ENCODE measurements around the gene FXYD5. TPM values are rescaled to one million over a fixed set of nuclear protein-coding genes. Genes with fewer than 3 reads are reported as not detected.

Gene FXYD5
- polyA plus RNA-seq, 1 donor, result 53.4 TPM

DNA sequence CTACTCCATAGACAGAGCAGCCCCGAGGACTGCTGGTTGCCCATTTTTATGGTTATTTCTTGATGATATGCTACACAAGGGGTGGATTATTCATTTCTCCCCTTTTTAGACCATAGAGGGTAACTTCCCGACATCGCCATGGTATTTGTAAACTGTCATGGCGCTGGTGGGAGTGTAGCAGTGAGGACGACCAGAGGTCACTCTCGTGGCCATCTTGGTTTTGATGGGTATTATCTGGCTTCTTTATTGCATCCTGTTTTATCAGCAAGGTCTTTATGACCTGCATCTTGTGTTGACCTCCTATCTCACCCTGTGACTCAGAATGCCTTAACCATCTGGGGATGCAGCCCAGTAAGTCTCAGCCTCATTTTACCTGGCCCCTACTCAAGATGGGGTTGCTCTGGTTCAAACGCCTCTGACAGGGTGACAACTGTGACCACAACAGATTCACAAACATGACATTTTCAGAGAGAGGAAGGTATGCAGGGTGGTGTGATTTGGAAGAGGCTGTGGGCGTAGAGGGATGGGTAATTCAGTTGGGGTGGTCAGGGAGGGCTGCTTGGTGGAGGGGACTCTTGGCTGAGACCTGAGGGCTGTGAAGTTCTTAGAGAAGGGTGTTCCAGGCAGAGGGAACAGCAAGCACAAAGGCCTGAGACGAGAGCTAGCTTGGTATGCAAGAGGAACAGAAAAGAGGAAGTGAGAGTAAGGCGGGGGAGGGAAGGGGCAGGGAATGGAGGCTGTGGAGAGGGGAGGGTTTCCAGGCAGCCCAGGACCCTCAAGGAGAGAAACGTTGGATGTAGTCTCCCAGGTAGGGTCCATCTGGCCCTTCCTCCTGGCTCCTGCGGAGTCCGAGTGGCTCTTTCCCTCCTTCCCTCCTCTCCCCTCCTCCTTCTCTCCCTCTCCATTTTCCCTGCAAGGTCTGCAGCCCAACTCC, 50.5 kb downstream of the FXYD5 start:
- H3K27me3 ChIP-seq (ENCODE audit: control insufficient read depth, insufficient read depth, low read length), result no peaks in the 10 kb centered on the region
- no peaks in the 10 kb centered on the region for H3K9me3 ChIP-seq (ENCODE audit: control insufficient read depth, low read depth, low read length)
- no peak overlapping the region for H3K4me3 ChIP-seq (ENCODE audit: low read length)
- H3K4me1 ChIP-seq (ENCODE audit: control insufficient read depth, insufficient read depth, low read length), result no peaks in the 10 kb centered on the region
- no peak for DNase-seq
- no peaks in the 10 kb centered on the region for H3K36me3 ChIP-seq (ENCODE audit: control insufficient read depth, insufficient read depth, low read length)
- WGBS (ENCODE audit: insufficient coverage, low lambda C conversion rate), result 79% methylated on average over 2 of the region's 13 CpGs
- no peak overlapping the region for H3K27ac ChIP-seq (ENCODE audit: low read length)

DNA sequence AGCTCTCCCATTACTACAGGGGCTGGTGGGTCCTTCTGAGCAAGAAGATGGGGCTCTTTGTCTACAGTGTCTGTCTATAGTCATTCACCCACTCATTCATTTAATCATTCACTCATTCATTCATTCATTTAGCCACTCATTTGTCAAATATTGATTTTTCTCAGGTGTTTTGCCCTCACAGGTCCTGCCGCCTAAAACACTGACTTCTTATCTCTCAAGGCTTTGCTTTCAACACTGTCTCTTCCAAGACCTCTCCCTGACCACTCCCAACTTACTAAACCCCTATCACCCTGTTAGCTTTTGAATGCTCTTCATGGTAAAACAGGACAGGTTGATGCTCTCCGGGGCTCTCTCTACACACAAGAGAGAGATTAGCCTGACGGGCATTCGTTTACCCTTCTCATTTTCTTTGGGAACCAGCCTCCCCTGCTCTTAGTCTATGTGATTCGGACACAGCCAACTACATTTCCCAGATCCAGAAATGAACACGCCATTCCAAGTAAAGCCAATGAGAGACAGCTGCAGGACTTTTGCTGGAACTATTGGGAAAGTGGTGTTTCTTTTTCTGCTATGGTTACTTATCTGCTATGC, 51.3 kb downstream of the FXYD5 start:
- H3K36me3 ChIP-seq (ENCODE audit: control insufficient read depth, insufficient read depth, low read length), result no peaks in the 10 kb centered on the region
- H3K9me3 ChIP-seq (ENCODE audit: control insufficient read depth, low read depth, low read length), result no peaks in the 10 kb centered on the region
- 33% methylated on average over 1 of the region's 6 CpGs for WGBS (ENCODE audit: insufficient coverage, low lambda C conversion rate)
- no peak for DNase-seq
- no peaks in the 10 kb centered on the region for H3K27me3 ChIP-seq (ENCODE audit: control insufficient read depth, insufficient read depth, low read length)
- H3K27ac ChIP-seq (ENCODE audit: low read length), result no peak overlapping the region
- no peak overlapping the region for H3K4me3 ChIP-seq (ENCODE audit: low read length)
- H3K4me1 ChIP-seq (ENCODE audit: control insufficient read depth, insufficient read depth, low read length), result no peaks in the 10 kb centered on the region

DNA sequence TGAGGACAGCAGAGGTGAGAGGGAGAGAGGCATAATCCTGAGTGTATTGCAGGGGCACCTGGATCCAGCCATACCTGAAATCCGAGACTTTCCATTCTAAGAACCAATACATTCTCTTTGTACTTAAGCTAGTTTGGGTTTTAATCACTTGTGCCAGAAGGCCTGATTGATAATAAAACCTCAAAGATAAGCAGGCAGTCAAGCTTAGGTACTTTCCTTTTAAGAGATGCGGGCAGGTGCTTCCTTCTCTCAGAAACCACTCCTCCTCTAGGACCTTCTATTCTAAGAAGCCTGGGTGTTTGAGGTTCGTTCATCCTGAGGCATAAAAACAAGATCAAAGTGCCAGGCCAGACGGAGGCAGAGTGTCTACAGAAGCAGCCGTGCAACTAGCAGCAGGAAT, 51.8 kb downstream of the FXYD5 start:
- no peaks in the 10 kb centered on the region for H3K4me1 ChIP-seq (ENCODE audit: control insufficient read depth, insufficient read depth, low read length)
- peak in 1 of 2 donors; percentile 31 for DNase-seq
- no peak overlapping the region for H3K4me3 ChIP-seq (ENCODE audit: low read length)
- no peaks in the 10 kb centered on the region for H3K36me3 ChIP-seq (ENCODE audit: control insufficient read depth, insufficient read depth, low read length)
- H3K9me3 ChIP-seq (ENCODE audit: control insufficient read depth, low read depth, low read length), result no peaks in the 10 kb centered on the region
- no peak overlapping the region for H3K27ac ChIP-seq (ENCODE audit: low read length)
- H3K27me3 ChIP-seq (ENCODE audit: control insufficient read depth, insufficient read depth, low read length), result no peaks in the 10 kb centered on the region
- no CpG with 5 or more reads among the region's 5 CpGs for WGBS (ENCODE audit: insufficient coverage, low lambda C conversion rate)

DNA sequence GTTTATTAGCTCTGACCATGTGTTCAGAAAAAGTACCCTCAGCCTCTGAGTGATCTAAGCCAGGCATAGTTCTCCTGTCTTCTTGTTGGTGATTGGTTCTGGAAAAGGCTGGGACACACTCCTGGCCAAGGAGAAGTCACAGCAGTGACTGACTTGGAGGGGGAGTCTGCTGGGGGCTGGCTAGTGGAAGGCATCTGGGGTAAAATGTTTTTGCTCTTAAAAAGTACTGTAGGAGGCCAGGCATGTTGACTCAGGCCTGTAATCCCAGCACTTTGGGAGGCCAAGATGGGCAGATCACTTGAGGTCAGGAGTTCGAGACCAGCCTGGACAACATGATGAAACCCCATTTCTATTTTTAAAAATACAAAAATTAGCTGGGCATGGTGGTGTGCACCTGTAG, 52.3 kb downstream of the FXYD5 start:
- H3K4me3 ChIP-seq (ENCODE audit: low read length), result no peak overlapping the region
- no peak for DNase-seq
- H3K4me1 ChIP-seq (ENCODE audit: control insufficient read depth, insufficient read depth, low read length), result no peaks in the 10 kb centered on the region
- no peaks in the 10 kb centered on the region for H3K36me3 ChIP-seq (ENCODE audit: control insufficient read depth, insufficient read depth, low read length)
- WGBS (ENCODE audit: insufficient coverage, low lambda C conversion rate), result no CpG with 5 or more reads among the region's 1 CpG
- H3K27me3 ChIP-seq (ENCODE audit: control insufficient read depth, insufficient read depth, low read length), result no peaks in the 10 kb centered on the region
- H3K9me3 ChIP-seq (ENCODE audit: control insufficient read depth, low read depth, low read length), result no peaks in the 10 kb centered on the region
- H3K27ac ChIP-seq (ENCODE audit: low read length), result no peak overlapping the region

DNA sequence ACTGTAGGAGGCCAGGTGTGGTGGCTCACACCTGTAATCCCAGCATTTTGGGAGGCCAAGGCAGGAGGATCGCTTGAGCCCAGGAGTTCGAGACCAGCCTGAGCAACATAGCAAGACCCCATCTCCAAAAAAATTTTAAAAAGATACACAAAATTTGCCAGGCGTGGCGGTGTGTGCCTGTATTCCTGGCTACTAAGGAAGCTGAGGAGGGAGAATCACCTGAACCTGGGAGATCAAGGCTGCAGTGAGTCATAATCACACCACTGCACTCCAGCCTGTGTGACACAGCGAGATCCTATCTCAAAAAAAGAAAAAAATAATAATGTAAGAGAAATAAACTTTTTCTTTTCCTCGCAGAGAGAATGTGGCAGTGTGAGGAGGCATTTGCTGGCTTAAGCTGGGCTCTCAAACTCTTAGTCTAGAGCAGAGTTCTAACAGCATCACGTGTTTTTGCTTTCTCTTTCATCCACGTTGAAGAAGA, 52.9 kb downstream of the FXYD5 start:
- DNase-seq, result no peak
- Histone ChIP-seq H3K27me3 (ENCODE audit: control insufficient read depth, insufficient read depth, low read length) (no peaks in the 10 kb centered on the region), H3K9me3 (ENCODE audit: control insufficient read depth, low read depth, low read length) (no peaks in the 10 kb centered on the region), H3K4me1 (ENCODE audit: control insufficient read depth, insufficient read depth, low read length) (no peaks in the 10 kb centered on the region), H3K36me3 (ENCODE audit: control insufficient read depth, insufficient read depth, low read length) (no peaks in the 10 kb centered on the region), H3K4me3 (ENCODE audit: low read length) (no peak overlapping the region), H3K27ac (ENCODE audit: low read length) (no peak overlapping the region)
- 60% methylated on average over 1 of the region's 8 CpGs for WGBS (ENCODE audit: insufficient coverage, low lambda C conversion rate)

DNA sequence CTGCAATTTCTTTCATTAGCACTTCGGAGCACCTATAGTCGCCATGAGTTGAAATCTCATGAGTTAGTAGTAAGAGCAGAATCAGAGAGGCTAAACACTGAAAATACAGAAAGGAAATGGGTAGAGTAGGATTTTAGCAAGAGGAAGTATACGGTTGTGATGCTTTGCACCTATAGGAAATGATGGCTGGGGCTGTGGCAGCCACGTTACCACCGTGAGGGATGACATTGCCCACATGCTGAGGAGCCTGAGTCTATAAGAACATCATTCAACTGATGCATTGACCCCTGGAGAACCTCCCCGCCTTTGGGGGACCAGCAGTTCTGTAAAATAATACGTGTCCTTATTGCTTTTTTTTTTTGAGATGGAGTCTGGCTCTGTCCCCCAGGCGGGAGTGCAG, 53.6 kb downstream of the FXYD5 start:
- no peak for DNase-seq
- no peak overlapping the region for H3K4me3 ChIP-seq (ENCODE audit: low read length)
- H3K36me3 ChIP-seq (ENCODE audit: control insufficient read depth, insufficient read depth, low read length), result no peaks in the 10 kb centered on the region
- H3K4me1 ChIP-seq (ENCODE audit: control insufficient read depth, insufficient read depth, low read length), result no peaks in the 10 kb centered on the region
- WGBS (ENCODE audit: insufficient coverage, low lambda C conversion rate), result no CpG with 5 or more reads among the region's 8 CpGs
- H3K9me3 ChIP-seq (ENCODE audit: control insufficient read depth, low read depth, low read length), result no peaks in the 10 kb centered on the region
- no peak overlapping the region for H3K27ac ChIP-seq (ENCODE audit: low read length)
- no peaks in the 10 kb centered on the region for H3K27me3 ChIP-seq (ENCODE audit: control insufficient read depth, insufficient read depth, low read length)

DNA sequence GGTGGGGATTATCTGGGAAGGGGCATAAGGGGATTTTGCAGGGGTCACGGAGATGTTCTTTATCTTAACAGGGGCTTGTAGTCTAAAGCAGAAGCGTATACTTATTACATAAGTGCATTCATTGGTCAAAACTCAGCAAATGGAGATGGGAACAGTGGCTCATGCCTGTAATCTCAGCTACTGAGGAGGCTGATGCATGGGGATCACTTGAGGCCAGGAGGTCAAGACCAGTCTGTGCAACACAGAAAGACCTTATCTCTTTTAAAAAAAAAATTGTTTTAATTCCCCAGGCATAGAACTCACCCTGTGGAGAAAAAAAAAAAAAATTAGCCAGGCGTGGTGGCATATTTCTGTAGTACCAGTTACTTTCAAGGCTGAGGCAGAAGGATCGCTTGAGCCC, 55.1 kb downstream of the FXYD5 start:
- H3K27ac ChIP-seq (ENCODE audit: low read length), result no peak overlapping the region
- H3K36me3 ChIP-seq (ENCODE audit: control insufficient read depth, insufficient read depth, low read length), result no peaks in the 10 kb centered on the region
- H3K4me3 ChIP-seq (ENCODE audit: low read length), result no peak overlapping the region
- peaks cover 11% of the 10 kb centered on the region for H3K4me1 ChIP-seq (ENCODE audit: control insufficient read depth, insufficient read depth, low read length)
- DNase-seq, result no peak
- WGBS (ENCODE audit: insufficient coverage, low lambda C conversion rate), result no CpG with 5 or more reads among the region's 4 CpGs
- no peaks in the 10 kb centered on the region for H3K27me3 ChIP-seq (ENCODE audit: control insufficient read depth, insufficient read depth, low read length)
- no peaks in the 10 kb centered on the region for H3K9me3 ChIP-seq (ENCODE audit: control insufficient read depth, low read depth, low read length)

DNA sequence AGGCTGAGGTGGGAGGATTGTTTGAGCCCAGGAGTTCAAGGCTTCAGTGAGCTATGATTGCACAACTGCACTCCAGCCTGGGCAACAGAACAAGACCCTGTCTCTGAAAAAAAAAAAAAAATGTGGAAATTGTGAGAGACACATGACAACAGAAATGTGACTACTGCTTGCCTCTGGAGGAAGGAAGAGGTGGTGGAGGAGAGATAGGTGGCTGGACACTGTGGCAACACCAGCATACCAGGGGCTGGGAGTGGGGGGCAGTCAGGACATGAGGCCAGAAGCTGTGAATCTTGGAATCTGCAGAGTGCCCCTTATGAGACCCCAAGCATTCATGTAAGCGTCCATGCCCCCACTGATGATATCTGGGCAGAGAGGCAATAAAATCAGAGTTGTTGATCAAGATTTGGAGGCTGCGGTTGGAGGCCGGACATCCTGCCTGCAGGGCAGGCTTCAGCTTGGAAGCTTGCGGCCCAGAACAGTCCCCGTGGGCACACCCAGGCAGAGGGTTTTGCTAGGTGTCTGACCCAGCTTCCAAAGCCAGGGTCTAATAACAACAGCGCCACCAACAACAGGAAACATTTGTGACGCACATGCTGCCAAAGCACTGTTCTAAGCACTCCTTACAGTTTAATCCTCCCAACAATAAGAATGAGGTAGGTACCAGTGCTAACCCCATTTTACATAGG, 57.2 kb downstream of the FXYD5 start:
- H3K36me3 ChIP-seq (ENCODE audit: control insufficient read depth, insufficient read depth, low read length), result no peaks in the 10 kb centered on the region
- no CpG with 5 or more reads among the region's 7 CpGs for WGBS (ENCODE audit: insufficient coverage, low lambda C conversion rate)
- peaks cover 13% of the 10 kb centered on the region for H3K4me1 ChIP-seq (ENCODE audit: control insufficient read depth, insufficient read depth, low read length)
- DNase-seq, result no peak
- no peaks in the 10 kb centered on the region for H3K27me3 ChIP-seq (ENCODE audit: control insufficient read depth, insufficient read depth, low read length)
- H3K9me3 ChIP-seq (ENCODE audit: control insufficient read depth, low read depth, low read length), result no peaks in the 10 kb centered on the region
- H3K27ac ChIP-seq (ENCODE audit: low read length), result no peak overlapping the region
- H3K4me3 ChIP-seq (ENCODE audit: low read length), result no peak overlapping the region

DNA sequence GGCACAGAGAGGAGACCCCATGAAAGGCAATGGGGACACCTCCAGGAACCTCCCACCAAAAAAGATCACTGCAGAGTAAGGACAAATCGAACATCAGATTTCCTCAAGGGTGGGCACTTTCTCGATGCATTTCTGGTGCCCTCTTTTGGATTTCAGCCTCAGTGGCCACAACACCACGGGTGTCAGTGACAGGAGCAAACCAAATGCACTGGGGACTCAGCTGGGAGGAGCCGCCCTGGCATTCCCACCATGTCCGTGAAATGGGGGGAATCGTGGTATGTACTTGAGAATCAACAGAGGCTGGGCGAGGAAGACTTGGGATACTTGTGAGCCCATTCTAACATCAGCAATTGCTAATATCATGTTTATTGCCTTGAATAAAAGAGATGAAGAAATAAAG, 57.7 kb downstream of the FXYD5 start:
- Histone ChIP-seq H3K27ac (ENCODE audit: low read length) (no peak overlapping the region), H3K36me3 (ENCODE audit: control insufficient read depth, insufficient read depth, low read length) (no peaks in the 10 kb centered on the region), H3K27me3 (ENCODE audit: control insufficient read depth, insufficient read depth, low read length) (no peaks in the 10 kb centered on the region), H3K4me3 (ENCODE audit: low read length) (no peak overlapping the region), H3K9me3 (ENCODE audit: control insufficient read depth, low read depth, low read length) (no peaks in the 10 kb centered on the region), H3K4me1 (ENCODE audit: control insufficient read depth, insufficient read depth, low read length) (peaks cover 13% of the 10 kb centered on the region)
- no peak for DNase-seq
- WGBS (ENCODE audit: insufficient coverage, low lambda C conversion rate), result 80% methylated on average over 4 of the region's 7 CpGs
